ENCODE results near the gene ADGRL1.

DNA sequence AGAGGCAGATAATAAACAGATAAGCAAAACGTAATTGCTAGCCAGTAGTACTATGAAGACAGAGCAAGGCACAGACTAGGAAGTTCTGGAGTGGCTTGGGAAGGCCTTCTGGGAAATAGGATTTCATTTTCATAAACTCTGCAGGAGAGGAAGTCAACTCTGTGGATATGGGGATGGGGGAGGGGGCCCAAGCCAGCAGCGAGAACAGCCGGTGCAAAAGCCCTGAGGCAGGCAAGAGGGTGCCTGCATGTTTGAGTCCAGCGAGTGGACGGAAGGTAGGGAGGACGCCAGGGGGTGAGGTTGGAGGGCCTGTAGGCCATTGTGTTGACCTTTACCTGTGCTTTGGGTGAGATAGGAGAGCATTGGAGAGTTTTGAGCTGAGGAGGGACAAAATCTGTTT, 60.6 kb downstream of the ADGRL1 start:
- TF ChIP-seq, protein P1, sequence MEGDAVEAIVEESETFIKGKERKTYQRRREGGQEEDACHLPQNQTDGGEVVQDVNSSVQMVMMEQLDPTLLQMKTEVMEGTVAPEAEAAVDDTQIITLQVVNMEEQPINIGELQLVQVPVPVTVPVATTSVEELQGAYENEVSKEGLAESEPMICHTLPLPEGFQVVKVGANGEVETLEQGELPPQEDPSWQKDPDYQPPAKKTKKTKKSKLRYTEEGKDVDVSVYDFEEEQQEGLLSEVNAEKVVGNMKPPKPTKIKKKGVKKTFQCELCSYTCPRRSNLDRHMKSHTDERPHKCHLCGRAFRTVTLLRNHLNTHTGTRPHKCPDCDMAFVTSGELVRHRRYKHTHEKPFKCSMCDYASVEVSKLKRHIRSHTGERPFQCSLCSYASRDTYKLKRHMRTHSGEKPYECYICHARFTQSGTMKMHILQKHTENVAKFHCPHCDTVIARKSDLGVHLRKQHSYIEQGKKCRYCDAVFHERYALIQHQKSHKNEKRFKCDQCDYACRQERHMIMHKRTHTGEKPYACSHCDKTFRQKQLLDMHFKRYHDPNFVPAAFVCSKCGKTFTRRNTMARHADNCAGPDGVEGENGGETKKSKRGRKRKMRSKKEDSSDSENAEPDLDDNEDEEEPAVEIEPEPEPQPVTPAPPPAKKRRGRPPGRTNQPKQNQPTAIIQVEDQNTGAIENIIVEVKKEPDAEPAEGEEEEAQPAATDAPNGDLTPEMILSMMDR (IDR thresholded peaks at IDR 0.05): no peak
- TF ChIP-seq POLR2A (IDR thresholded peaks at IDR 0.05): no peak

Data from uterus (tissue), 2 donors.